C4-2B (cell line): ENCODE results near the gene AMZ1.

ENCODE experiments used
- ZFX ChIP-seq: fragments of 450-650 bp; IDR thresholded peaks from 2 replicates; pipeline ENCODE4 v1.6.1; 2017
- TF ChIP-seq, protein P1 (sequence below): fragments of 450-650 bp; conservative IDR thresholded peaks from 2 replicates; pipeline ENCODE4 v1.5.1; 2017; ENCODE audit warnings: mild to moderate bottlenecking

DNA sequence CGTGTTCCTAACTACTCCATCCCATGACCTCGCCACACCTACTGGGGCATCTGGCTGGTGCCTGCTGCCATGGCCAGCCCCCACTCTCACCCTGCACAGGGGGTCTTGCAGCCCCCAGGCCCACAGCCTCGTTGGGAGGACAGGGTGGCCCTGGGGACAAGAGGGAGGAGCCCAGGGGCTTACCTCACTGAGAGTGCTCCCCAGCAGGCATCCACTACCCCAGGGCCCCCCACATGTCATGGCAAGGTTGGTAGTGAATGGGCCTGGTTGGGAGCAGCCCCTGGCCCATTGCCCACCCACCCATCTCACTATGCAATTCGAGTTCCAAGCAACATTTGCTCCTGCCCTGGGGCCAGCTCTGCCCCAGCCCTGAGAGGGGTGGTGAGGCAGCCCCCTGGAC lies 24.0 kb upstream of the AMZ1 start:
- TF ChIP-seq, protein P1, sequence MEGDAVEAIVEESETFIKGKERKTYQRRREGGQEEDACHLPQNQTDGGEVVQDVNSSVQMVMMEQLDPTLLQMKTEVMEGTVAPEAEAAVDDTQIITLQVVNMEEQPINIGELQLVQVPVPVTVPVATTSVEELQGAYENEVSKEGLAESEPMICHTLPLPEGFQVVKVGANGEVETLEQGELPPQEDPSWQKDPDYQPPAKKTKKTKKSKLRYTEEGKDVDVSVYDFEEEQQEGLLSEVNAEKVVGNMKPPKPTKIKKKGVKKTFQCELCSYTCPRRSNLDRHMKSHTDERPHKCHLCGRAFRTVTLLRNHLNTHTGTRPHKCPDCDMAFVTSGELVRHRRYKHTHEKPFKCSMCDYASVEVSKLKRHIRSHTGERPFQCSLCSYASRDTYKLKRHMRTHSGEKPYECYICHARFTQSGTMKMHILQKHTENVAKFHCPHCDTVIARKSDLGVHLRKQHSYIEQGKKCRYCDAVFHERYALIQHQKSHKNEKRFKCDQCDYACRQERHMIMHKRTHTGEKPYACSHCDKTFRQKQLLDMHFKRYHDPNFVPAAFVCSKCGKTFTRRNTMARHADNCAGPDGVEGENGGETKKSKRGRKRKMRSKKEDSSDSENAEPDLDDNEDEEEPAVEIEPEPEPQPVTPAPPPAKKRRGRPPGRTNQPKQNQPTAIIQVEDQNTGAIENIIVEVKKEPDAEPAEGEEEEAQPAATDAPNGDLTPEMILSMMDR, result no peak
- no peak for TF ChIP-seq ZFX
